Large intestine (tissue), 3 donors: ENCODE measurements around the gene NHLRC3. TPM values are rescaled to one million over a fixed set of nuclear protein-coding genes. Genes with fewer than 3 reads are reported as not detected.
"Not testable (repeated sequence)": the region's sequence is repeated elsewhere in the genome, so short reads cannot be mapped to it uniquely, and the experiment has no call there.

Source experiments
- DNase-seq, 2 donors: peaks; one replicate each; pipeline versions ENCODE4 v3.0.0 to v3.0.0-alpha.2; 2013
- H3K27ac ChIP-seq: one replicate; pipeline ENCODE4 v1.5.1; 2013; ENCODE audit warnings: low read length
- H3K27me3 ChIP-seq: 2 replicates; pipeline ENCODE4 v1.6.1; 2013; ENCODE audit warnings: low read length; ENCODE audit not compliant: control insufficient read depth, insufficient read depth
- H3K36me3 ChIP-seq: 2 replicates; pipeline ENCODE4 v1.6.1; 2013; ENCODE audit warnings: low read length; ENCODE audit not compliant: control insufficient read depth, insufficient read depth
- H3K4me1 ChIP-seq: one replicate; pipeline ENCODE4 v1.6.1; 2013; ENCODE audit warnings: low read length; ENCODE audit not compliant: control insufficient read depth, insufficient read depth
- H3K4me3 ChIP-seq: one replicate; pipeline ENCODE4 v1.5.1; 2013; ENCODE audit warnings: low read length
- H3K9me3 ChIP-seq: one replicate; pipeline ENCODE4 v1.6.1; 2013; ENCODE audit warnings: mild to moderate bottlenecking, low read depth, low read length, moderate library complexity; ENCODE audit not compliant: control insufficient read depth
- WGBS: methylation state at CpG from one replicate; pipeline ENCODE4 v1.1.5; 2013; ENCODE audit warnings: low lambda C conversion rate; ENCODE audit not compliant: insufficient coverage; 5-methylcytosine and 5-hydroxymethylcytosine counted together
- polyA plus RNA-seq: library from polyadenylated mRNA; unstranded; fragments of 120-200 nt; gene quantifications from one replicate; pipeline ENCODE4 v1.2.1, GENCODE V29; 2013

The NHLRC3 gene
- polyA plus RNA-seq, 1 donor, result 80.7 TPM

GRCh38 chr13:39062004-39062403, 23.7 kb downstream of the NHLRC3 start:
- H3K27ac ChIP-seq, result no peak overlapping the region
- H3K36me3 ChIP-seq, result peaks cover 6% of the 10 kb centered on the region
- H3K4me3 ChIP-seq, result no peak overlapping the region
- no peaks in the 10 kb centered on the region for H3K9me3 ChIP-seq
- no CpG with 5 or more reads among the region's 4 CpGs for WGBS
- no peaks in the 10 kb centered on the region for H3K27me3 ChIP-seq
- DNase-seq, result no peak
- H3K4me1 ChIP-seq, result no peaks in the 10 kb centered on the region

GRCh38 chr13:39072842-39073241, 34.6 kb downstream of the NHLRC3 start:
- Histone ChIP-seq H3K27ac (no peak overlapping the region), H3K4me3 (no peak overlapping the region), H3K27me3 (peaks cover 5% of the 10 kb centered on the region), H3K4me1 (no peaks in the 10 kb centered on the region), H3K9me3 (no peaks in the 10 kb centered on the region), H3K36me3 (no peaks in the 10 kb centered on the region)
- no peak for DNase-seq
- no CpG with 5 or more reads among the region's 2 CpGs for WGBS

GRCh38 chr13:39073983-39074382, 35.7 kb downstream of the NHLRC3 start:
- H3K4me3 ChIP-seq, result no peak overlapping the region
- WGBS, result no CpG with 5 or more reads among the region's 3 CpGs
- peaks cover 5% of the 10 kb centered on the region for H3K27me3 ChIP-seq
- no peaks in the 10 kb centered on the region for H3K9me3 ChIP-seq
- H3K4me1 ChIP-seq, result no peaks in the 10 kb centered on the region
- no peak overlapping the region for H3K27ac ChIP-seq
- DNase-seq, result no peak
- no peaks in the 10 kb centered on the region for H3K36me3 ChIP-seq

GRCh38 chr13:39086251-39086945, 48.1 kb downstream of the NHLRC3 start:
- not testable (repeated sequence) for H3K4me1 ChIP-seq, H3K27me3 ChIP-seq, H3K9me3 ChIP-seq, H3K27ac ChIP-seq, H3K4me3 ChIP-seq, H3K36me3 ChIP-seq, DNase-seq
- no CpG with 5 or more reads among the region's 1 CpG for WGBS

- no peaks in the 10 kb centered on the region for H3K36me3 ChIP-seq
- no peaks in the 10 kb centered on the region for H3K9me3 ChIP-seq
- H3K27me3 ChIP-seq, result no peaks in the 10 kb centered on the region
- H3K4me3 ChIP-seq, result no peak overlapping the region
- no peak overlapping the region for H3K27ac ChIP-seq
- H3K4me1 ChIP-seq, result peaks cover 5% of the 10 kb centered on the region
- no peak for DNase-seq
Measured at GRCh38 chr13:39091586-39091985, 53.3 kb downstream of the NHLRC3 start.

- Histone ChIP-seq H3K27ac (no peak overlapping the region), H3K4me3 (no peak overlapping the region), H3K27me3 (no peaks in the 10 kb centered on the region), H3K9me3 (no peaks in the 10 kb centered on the region), H3K36me3 (no peaks in the 10 kb centered on the region), H3K4me1 (peaks cover 5% of the 10 kb centered on the region)
- no peak for DNase-seq
- WGBS, result 100% methylated on average over 1 of the region's 2 CpGs
Measured at GRCh38 chr13:39095500-39095899, 57.2 kb downstream of the NHLRC3 start.

- Histone ChIP-seq H3K27me3 (no peaks in the 10 kb centered on the region), H3K4me3 (no peak overlapping the region), H3K36me3 (no peaks in the 10 kb centered on the region), H3K9me3 (no peaks in the 10 kb centered on the region), H3K27ac (no peak overlapping the region), H3K4me1 (no peaks in the 10 kb centered on the region)
- DNase-seq, result no peak
Measured at GRCh38 chr13:39099231-39099630, 61.0 kb downstream of the NHLRC3 start.

Other genes starting within 250 kb of the NHLRC3 start
- gene STOML3, start 47.6 kb upstream of the NHLRC3 start, polyA plus RNA-seq, result 0.04 TPM
- gene PROSER1, start 367 bp upstream of the NHLRC3 start, polyA plus RNA-seq, result 43.2 TPM